ENCODE measurements around the gene HK1.

DNA sequence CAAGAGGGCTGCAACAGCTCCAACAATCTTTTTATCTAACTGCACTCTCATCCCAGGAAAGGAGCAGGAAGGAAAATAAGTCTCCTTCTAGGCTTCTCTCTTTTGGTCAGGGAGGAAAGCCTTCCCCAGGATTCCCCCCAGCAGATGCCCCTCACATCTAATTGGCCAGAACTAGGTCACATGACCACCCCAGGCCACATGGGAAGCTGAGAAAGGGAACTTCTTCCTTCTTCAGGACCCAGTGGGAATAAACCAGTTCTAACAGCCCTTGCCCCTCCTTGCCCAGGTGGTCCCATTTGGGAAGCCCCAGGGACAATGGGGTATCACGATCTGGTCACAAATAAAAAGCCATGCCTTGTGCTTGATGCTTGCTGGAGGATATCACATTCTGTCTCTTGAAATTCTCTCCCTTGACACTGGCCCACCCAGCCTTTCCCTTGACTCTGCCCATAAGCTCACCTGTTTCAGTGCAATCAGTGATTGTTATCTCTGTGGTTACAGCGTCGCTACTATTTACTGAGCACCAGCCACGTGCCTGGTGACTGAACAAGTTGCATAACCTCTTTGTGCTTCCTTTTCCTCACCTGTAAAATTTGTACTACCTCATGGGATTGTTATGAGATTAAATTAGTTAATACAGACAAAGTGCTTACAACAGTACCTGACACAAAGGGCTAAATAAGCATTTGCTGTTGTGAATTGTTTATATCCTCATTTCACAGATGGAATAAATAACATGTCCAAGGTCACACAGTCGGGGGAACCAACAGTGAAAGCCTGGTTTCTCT is 147.4 kb downstream of the HK1 start:
- TF ChIP-seq, protein P1, sequence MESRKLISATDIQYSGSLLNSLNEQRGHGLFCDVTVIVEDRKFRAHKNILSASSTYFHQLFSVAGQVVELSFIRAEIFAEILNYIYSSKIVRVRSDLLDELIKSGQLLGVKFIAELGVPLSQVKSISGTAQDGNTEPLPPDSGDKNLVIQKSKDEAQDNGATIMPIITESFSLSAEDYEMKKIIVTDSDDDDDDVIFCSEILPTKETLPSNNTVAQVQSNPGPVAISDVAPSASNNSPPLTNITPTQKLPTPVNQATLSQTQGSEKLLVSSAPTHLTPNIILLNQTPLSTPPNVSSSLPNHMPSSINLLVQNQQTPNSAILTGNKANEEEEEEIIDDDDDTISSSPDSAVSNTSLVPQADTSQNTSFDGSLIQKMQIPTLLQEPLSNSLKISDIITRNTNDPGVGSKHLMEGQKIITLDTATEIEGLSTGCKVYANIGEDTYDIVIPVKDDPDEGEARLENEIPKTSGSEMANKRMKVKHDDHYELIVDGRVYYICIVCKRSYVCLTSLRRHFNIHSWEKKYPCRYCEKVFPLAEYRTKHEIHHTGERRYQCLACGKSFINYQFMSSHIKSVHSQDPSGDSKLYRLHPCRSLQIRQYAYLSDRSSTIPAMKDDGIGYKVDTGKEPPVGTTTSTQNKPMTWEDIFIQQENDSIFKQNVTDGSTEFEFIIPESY (IDR thresholded peaks at IDR 0.05), result no peak
- no peak for TF ChIP-seq TAF1 (conservative IDR thresholded peaks at IDR 0.05)

Data from liver (tissue), 2 donors.